Lower leg skin (tissue), 3 donors: ENCODE measurements around the gene KRT83.

ENCODE experiments used
- CTCF ChIP-seq, 3 donors: fragments of 450-650 bp; IDR thresholded peaks; one replicate each; pipeline ENCODE4 v1.5.1; 2016; ENCODE audit warnings: antibody characterized with exemption in 3 of 3, mild to moderate bottlenecking in 3 of 3, moderate library complexity in 2 of 3
- POLR2A ChIP-seq, 2 donors: fragments of 450-650 bp; IDR thresholded peaks; one replicate each; pipeline ENCODE4 v1.6.1; 2016 to 2017; ENCODE audit warnings: antibody characterized with exemption in 2 of 2, mild to moderate bottlenecking in 1 of 2, moderate library complexity in 1 of 2

GRCh38 chr12:52351196-52352059 lies 30.2 kb upstream of the KRT83 start:
- TF ChIP-seq CTCF (IDR thresholded peaks at IDR 0.05) (no peak), POLR2A (IDR thresholded peaks at IDR 0.05) (no peak)
